H1 (cell line): ENCODE data around the gene HOXC11. TPM values are rescaled to one million over a fixed set of nuclear protein-coding genes. Genes with fewer than 3 reads are reported as not detected.

Source experiments
- CTCF ChIA-PET: fragments of 300-600 bp; sonication (Branson Sonifier 250); formaldehyde crosslinking; loops from one replicate; lab custom pipeline; 2021; ENCODE audit not compliant: partially characterized antibody; lab: Charles Lee
- POLR2A ChIA-PET: fragments of 300-600 bp; sonication (Branson Sonifier 250); formaldehyde crosslinking; loops from one replicate; lab custom pipeline; 2021; ENCODE audit warnings: inconsistent platforms; ENCODE audit not compliant: partially characterized antibody; lab: Charles Lee
- DNase-seq, 2 experiments: peaks; one replicate each; pipeline versions ENCODE4 v3.0.0 to v3.0.0-alpha.2; 2010 to 2022; ENCODE audit warnings: low spot score in 2 of 2, low read depth in 1 of 2, mixed read lengths in 1 of 2
- FAIRE-seq: peaks from 2 replicates; lab custom pipeline; 2011; peaks lifted over from hg19 to GRCh38; lab: Jason Lieb, UNC
- H2AFZ ChIP-seq: 2 replicates; pipeline ENCODE4 v1.8.1; 2012; ENCODE audit warnings: low read length, inconsistent platforms
- H2AK5ac ChIP-seq: 2 replicates; pipeline ENCODE4 v1.6.1; 2013; ENCODE audit warnings: low read depth, low read length
- H2BK120ac ChIP-seq: replicated peaks from 2 replicates; pipeline ENCODE3; 2013; ENCODE audit warnings: low read depth, low read length, inconsistent platforms
- H2BK12ac ChIP-seq: 2 replicates; pipeline ENCODE4 v1.6.1; 2013; ENCODE audit warnings: low read depth, low read length
- H2BK15ac ChIP-seq: 2 replicates; pipeline ENCODE4 v1.6.1; 2013; ENCODE audit warnings: low read length
- H2BK20ac ChIP-seq: 2 replicates; pipeline ENCODE4 v1.6.1; 2013; ENCODE audit warnings: low read length
- H2BK5ac ChIP-seq: 2 replicates; pipeline ENCODE4 v1.6.1; 2013; ENCODE audit warnings: low read depth, low read length
- H3K14ac ChIP-seq: 2 replicates; pipeline ENCODE4 v1.6.1; 2013; ENCODE audit warnings: inconsistent platforms; ENCODE audit not compliant: insufficient read length
- H3K18ac ChIP-seq: 2 replicates; pipeline ENCODE4 v1.6.1; 2013; ENCODE audit warnings: low read length; ENCODE audit errors: extremely low read depth
- H3K23ac ChIP-seq: 2 replicates; pipeline ENCODE4 v1.6.1; 2013; ENCODE audit warnings: inconsistent platforms; ENCODE audit not compliant: insufficient read length
- H3K23me2 ChIP-seq: 2 replicates; pipeline ENCODE4 v1.6.1; 2013; ENCODE audit warnings: low read depth, low read length
- H3K27ac ChIP-seq: 2 replicates; pipeline ENCODE4 v1.6.1; 2011; ENCODE audit warnings: low read depth, low read length, inconsistent platforms
- H3K27me3 ChIP-seq, 4 experiments: replicated peaks in 1 of 4; 1 replicate in 1 of 4; 2 replicates in 3 of 4; pipeline versions ENCODE4 v1.6.1 to v1.8.1; 2011 to 2013; ENCODE audit warnings: low read length in 3 of 4, mild to moderate bottlenecking in 3 of 4, inconsistent platforms in 2 of 4, mixed read lengths in 2 of 4, moderate library complexity in 1 of 4; ENCODE audit not compliant: control insufficient read depth in 3 of 4, insufficient read depth in 3 of 4; ENCODE audit errors: extremely low read depth in 1 of 4
- H3K36me3 ChIP-seq, 4 experiments: 2 replicates each; pipeline versions ENCODE4 v1.6.1 to v1.8.1; 2011 to 2013; ENCODE audit warnings: mild to moderate bottlenecking in 4 of 4, low read length in 3 of 4, moderate library complexity in 2 of 4, control low read depth in 1 of 4, inconsistent platforms in 1 of 4; ENCODE audit not compliant: insufficient read depth in 4 of 4, control insufficient read depth in 2 of 4
- H3K4ac ChIP-seq: replicated peaks from 2 replicates; pipeline ENCODE3; 2013; ENCODE audit warnings: low read length, low read depth, mixed read lengths, inconsistent platforms; ENCODE audit not compliant: insufficient read length
- H3K4me1 ChIP-seq, 4 experiments: replicated peaks in 1 of 4; 1 replicate in 1 of 4; 2 replicates in 3 of 4; pipeline versions ENCODE4 v1.6.1 to v1.8.1; 2011 to 2013; ENCODE audit warnings: low read length in 3 of 4, inconsistent platforms in 2 of 4, mixed read lengths in 1 of 4; ENCODE audit not compliant: insufficient read depth in 4 of 4, control insufficient read depth in 3 of 4
- H3K4me2 ChIP-seq, 2 experiments: 2 replicates each; pipeline versions ENCODE4 v1.6.1 to v1.8.1; 2011 to 2013; ENCODE audit warnings: low read depth in 2 of 2, low read length in 2 of 2, control low read depth in 1 of 2, inconsistent platforms in 1 of 2, mild to moderate bottlenecking in 1 of 2; ENCODE audit not compliant: insufficient read depth in 1 of 2
- H3K4me3 ChIP-seq, 4 experiments: fragments of 200-600, 300-600 bp in 1 of 4; sonication (generic), shearing (Covaris generic), sonication (Bioruptor Twin) in 1 of 4; 2 replicates each; pipeline versions ENCODE4 v1.5.1 to v1.8.1; 2011 to 2016; ENCODE audit warnings: low read length in 4 of 4, low read depth in 3 of 4, control low read depth in 2 of 4, inconsistent platforms in 2 of 4, mild to moderate bottlenecking in 2 of 4, mixed read lengths in 1 of 4, moderate library complexity in 1 of 4; ENCODE audit not compliant: insufficient read depth in 2 of 4; ENCODE audit errors: extremely low read depth in 1 of 4
- H3K56ac ChIP-seq: replicated peaks from 2 replicates; pipeline ENCODE3; 2013; ENCODE audit warnings: low read depth, mild to moderate bottlenecking, mixed read lengths, low read length, inconsistent platforms; ENCODE audit not compliant: insufficient read length
- H3K79me1 ChIP-seq: 2 replicates; pipeline ENCODE4 v1.6.1; 2013; ENCODE audit warnings: low read depth, low read length, control low read depth
- H3K79me2 ChIP-seq, 2 experiments: 2 replicates each; pipeline versions ENCODE4 v1.6.1 to v1.8.1; 2012 to 2013; ENCODE audit warnings: low read length in 2 of 2, mild to moderate bottlenecking in 2 of 2, inconsistent platforms in 1 of 2; ENCODE audit not compliant: insufficient read depth in 2 of 2, control insufficient read depth in 1 of 2
- H3K9ac ChIP-seq, 4 experiments: replicated peaks in 1 of 4; 1 replicate in 1 of 4; 2 replicates in 3 of 4; pipeline versions ENCODE4 v1.6.1 to v1.8.1; 2011 to 2013; ENCODE audit warnings: low read depth in 3 of 4, low read length in 3 of 4, control low read depth in 2 of 4, mild to moderate bottlenecking in 2 of 4, moderate library complexity in 2 of 4, inconsistent platforms in 1 of 4; ENCODE audit errors: extremely low read depth in 1 of 4
- H3K9me3 ChIP-seq, 2 experiments: 2 replicates each; pipeline versions ENCODE4 v1.6.1 to v1.8.1; 2012 to 2013; ENCODE audit warnings: mild to moderate bottlenecking in 2 of 2, moderate library complexity in 2 of 2, control low read depth in 1 of 2, inconsistent platforms in 1 of 2, low read depth in 1 of 2, low read length in 1 of 2, mixed read lengths in 1 of 2; ENCODE audit not compliant: insufficient read depth in 2 of 2
- H4K20me1 ChIP-seq, 2 experiments: replicated peaks in 1 of 2; 2 replicates each; pipeline versions ENCODE3 to v1.8.1; 2011 to 2013; ENCODE audit warnings: inconsistent platforms in 2 of 2, low read length in 2 of 2, mild to moderate bottlenecking in 1 of 2; ENCODE audit not compliant: insufficient read depth in 2 of 2, control insufficient read depth in 1 of 2
- H4K5ac ChIP-seq: 2 replicates; pipeline ENCODE4 v1.6.1; 2013; ENCODE audit warnings: low read length, low read depth, mixed read lengths, inconsistent platforms; ENCODE audit not compliant: insufficient read length
- H4K8ac ChIP-seq: 2 replicates; pipeline ENCODE4 v1.8.0; 2013; ENCODE audit warnings: mild to moderate bottlenecking, moderate library complexity, low read length, inconsistent platforms; ENCODE audit not compliant: insufficient read depth; ENCODE audit errors: extremely low read depth
- H4K91ac ChIP-seq: replicated peaks from 2 replicates; pipeline ENCODE3; 2013; ENCODE audit warnings: low read length, mixed read lengths, inconsistent platforms; ENCODE audit not compliant: insufficient read length
- CBX5 ChIP-seq: fragments of 300-800, 300-1000 bp; sonication (generic); IDR thresholded peaks from 2 replicates; pipeline ENCODE4 v1.7.1; 2016; ENCODE audit warnings: antibody characterized with exemption, low read length, low read depth
- RFX5 ChIP-seq: IDR thresholded peaks from 2 replicates; pipeline ENCODE4 v1.6.1; 2011; ENCODE audit warnings: low read depth, low read length, improper control_type of control experiment, borderline replicate concordance
- WGBS, 2 experiments: shearing (Covaris generic) in 1 of 2; methylation state at CpG; one replicate each; pipeline versions ENCODE4 v1.1.6 to v1.1.7; 2013 to 2015; ENCODE audit warnings: low lambda C conversion rate in 2 of 2, mixed read lengths in 2 of 2, inconsistent platforms in 1 of 2, low coverage in 1 of 2, missing lambda C conversion rate in 1 of 2; ENCODE audit not compliant: insufficient replicate concordance in 2 of 2, insufficient coverage in 1 of 2, insufficient read length in 1 of 2; ENCODE audit errors: extremely low coverage in 1 of 2, missing lambda C conversion rate in 1 of 2; 5-methylcytosine and 5-hydroxymethylcytosine counted together
- polyA plus RNA-seq, 7 experiments: library from polyadenylated mRNA; depleted of rRNA in 3 of 7; stranded (reverse) in 5 of 7; unstranded in 2 of 7; fragments of >200 nt in 5 of 7; fragments of 200-250 nt in 2 of 7; gene quantifications; 1 replicate in 5 of 7; 2 replicates in 1 of 7; 4 replicates in 1 of 7; pipeline versions ENCODE4 v1.2.1 to v1.2.3, GENCODE V29; 2011 to 2013; ENCODE audit warnings: missing spikeins in 2 of 7, mixed read lengths in 2 of 7
- total RNA-seq: library from RNA; stranded (reverse); fragmentation: NEBNext Ultra II Directional; extraction: Animal tissue kit (Norgen Biotek cat#: 25700); gene quantifications from 2 replicates; pipeline ENCODE4 v1.2.1, GENCODE V29; 2021

The HOXC11 gene
- total and polyA plus RNA-seq, 2 of the 8 experiments (the other 6 are each of a cell fraction or from before 2014, with no cell fraction given): not detected

GRCh38 chr12:53965281-53966084 is 7.4 kb upstream of the HOXC11 start:
- H2BK20ac ChIP-seq: 0 out of 2 replicates have a peak overlapping the region, but pooled peaks have one; percentile 43
- 5% methylated on average over 17 of the region's 18 CpGs; no CpG with 5 or more reads in 1 of the 2 experiments for WGBS, 2 experiments
- H3K9me3 ChIP-seq: no peaks in the 10 kb centered on the region
- H3K9ac ChIP-seq: no peak overlapping the region
- H4K8ac ChIP-seq: no peak overlapping the region
- no peak for FAIRE-seq
- H3K23me2 ChIP-seq: no peaks in the 10 kb centered on the region
- peaks cover 0 to 8% (median 0%) of the 10 kb centered on the region in 4 experiments; a peak in 2 of 8 replicates for H3K36me3 ChIP-seq
- H4K91ac ChIP-seq: no peak overlapping the region
- peak in 1 of 2 experiments; percentile 84 for DNase-seq
- H3K4ac ChIP-seq: no peak overlapping the region
- no peak overlapping the region for H4K5ac ChIP-seq
- no peak overlapping the region for H2BK120ac ChIP-seq
- H3K56ac ChIP-seq: no peak overlapping the region
- H2BK5ac ChIP-seq: no peak overlapping the region
- peaks cover 22 to 39% of the 10 kb centered on the region in 2 experiments for H4K20me1 ChIP-seq
- H3K23ac ChIP-seq: no peak overlapping the region
- ChIA-PET POLR2A (interaction anchor here (0.9 to 2.2 kb wide), 4 partner anchors 12 to 25 kb away, joined by 3 to 9 read pairs (median 4); partner anchors contain the start of gene HOXC12), CTCF (interaction anchor here (0.7 to 1.4 kb wide), 5 partner anchors 11 to 342 kb away, joined by 3 to 5 read pairs (median 4); partner anchors contain the start of gene HOXC12)
- H2BK15ac ChIP-seq: no peak overlapping the region
- H3K18ac ChIP-seq: no peak overlapping the region
- H3K4me1 ChIP-seq: peaks cover 0 to 4% (median 2%) of the 10 kb centered on the region in 4 experiments; a peak in 3 of 7 replicates
- peak overlapping the region; percentile 34 to 38; a peak in 3 of 4 replicates for H3K4me2 ChIP-seq
- H2BK12ac ChIP-seq: no peak overlapping the region
- H3K79me2 ChIP-seq: no peaks in the 10 kb centered on the region
- no peak overlapping the region for H2AK5ac ChIP-seq
- no peaks in the 10 kb centered on the region for H3K79me1 ChIP-seq
- H3K4me3 ChIP-seq: peak overlapping the region in 1 of 4 experiments; percentile 45; a peak in 3 of 8 replicates
- H3K27me3 ChIP-seq: peaks cover 99 to 100% (median 100%) of the 10 kb centered on the region in 4 experiments
- no peak overlapping the region for H2AFZ ChIP-seq
- H3K14ac ChIP-seq: no peak overlapping the region
- no peak overlapping the region for H3K27ac ChIP-seq
- TF ChIP-seq RFX5 (no peak), CBX5 (no peak)
